Suprapubic skin (tissue), 4 donors: ENCODE data around the gene HAL. TPM values are rescaled to one million over a fixed set of nuclear protein-coding genes. Genes with fewer than 3 reads are reported as not detected.
"Not testable (repeated sequence)": the region's sequence is repeated elsewhere in the genome, so short reads cannot be mapped to it uniquely, and the experiment has no call there.

ENCODE experiments used
- DNase-seq, 2 donors: peaks; one replicate each; pipeline ENCODE4 v3.0.0-alpha.2; 2019; ENCODE audit warnings: low spot score in 2 of 2
- H3K27ac ChIP-seq: fragments of 200-600 bp; sonication (generic); one replicate; pipeline ENCODE4 v1.5.1; 2019
- H3K27me3 ChIP-seq: fragments of 200-600 bp; sonication (generic); one replicate; pipeline ENCODE4 v1.5.1; 2019
- H3K36me3 ChIP-seq: fragments of 200-600 bp; sonication (generic); one replicate; pipeline ENCODE4 v1.5.1; 2019
- H3K4me1 ChIP-seq: fragments of 200-600 bp; sonication (generic); one replicate; pipeline ENCODE4 v1.5.1; 2019
- H3K4me3 ChIP-seq: fragments of 200-600 bp; sonication (generic); one replicate; pipeline ENCODE4 v1.5.1; 2019; ENCODE audit warnings: mild to moderate bottlenecking
- H3K9me3 ChIP-seq: fragments of 200-600 bp; sonication (generic); one replicate; pipeline ENCODE4 v1.5.1; 2019
- CTCF ChIP-seq, 2 donors: fragments of 200-600 bp in 1 of 2; fragments of 450-650 bp in 1 of 2; sonication (generic) in 1 of 2; IDR thresholded peaks; one replicate each; pipeline ENCODE4 v1.5.1; 2016 to 2019; ENCODE audit warnings: antibody characterized with exemption in 2 of 2, mild to moderate bottlenecking in 1 of 2, moderate library complexity in 1 of 2
- EP300 ChIP-seq: sonication (generic); formaldehyde crosslinking; IDR thresholded peaks from one replicate; pipeline ENCODE4 v1.6.1; 2017; ENCODE audit warnings: antibody characterized with exemption
- POLR2A ChIP-seq, 2 donors: fragments of 450-650 bp; IDR thresholded peaks; one replicate each; pipeline ENCODE4 v1.6.1; 2017; ENCODE audit warnings: antibody characterized with exemption in 2 of 2, mild to moderate bottlenecking in 2 of 2, moderate library complexity in 2 of 2
- POLR2AphosphoS5 ChIP-seq, 3 donors: sonication (generic); formaldehyde crosslinking; IDR thresholded peaks; one replicate each; pipeline ENCODE4 v1.6.1; 2017; ENCODE audit warnings: antibody characterized with exemption in 3 of 3
- WGBS: methylation state at CpG from one replicate; pipeline ENCODE4 v1.1.5; 2018; 5-methylcytosine and 5-hydroxymethylcytosine counted together
- total RNA-seq, 4 donors: library from RNA; depleted of rRNA; stranded (reverse); fragments of >200 nt; gene quantifications; one replicate each; pipeline ENCODE4 v1.1.0, GENCODE V29; 2016

HAL gene
- total RNA-seq, 4 donors from 2014 or later: 52.1 to 216 (median 133) TPM

- H3K27me3 ChIP-seq: no peaks in the 10 kb centered on the region
- no peaks in the 10 kb centered on the region for H3K9me3 ChIP-seq
- H3K4me3 ChIP-seq: no peak overlapping the region
- no peak overlapping the region for H3K27ac ChIP-seq
- TF ChIP-seq CTCF (IDR thresholded peaks at IDR 0.05): no peak
- no peak for TF ChIP-seq EP300
- no peak for TF ChIP-seq POLR2AphosphoS5 (IDR thresholded peaks at IDR 0.05)
- no peak for TF ChIP-seq POLR2A (IDR thresholded peaks at IDR 0.05)
- H3K4me1 ChIP-seq: no peaks in the 10 kb centered on the region
- WGBS: 67% methylated on average over 4 of the region's 4 CpGs
- DNase-seq: no peak
- no peaks in the 10 kb centered on the region for H3K36me3 ChIP-seq
Measured at GRCh38 chr12:95972832-95973456, 23.2 kb downstream of the HAL start.

DNA sequence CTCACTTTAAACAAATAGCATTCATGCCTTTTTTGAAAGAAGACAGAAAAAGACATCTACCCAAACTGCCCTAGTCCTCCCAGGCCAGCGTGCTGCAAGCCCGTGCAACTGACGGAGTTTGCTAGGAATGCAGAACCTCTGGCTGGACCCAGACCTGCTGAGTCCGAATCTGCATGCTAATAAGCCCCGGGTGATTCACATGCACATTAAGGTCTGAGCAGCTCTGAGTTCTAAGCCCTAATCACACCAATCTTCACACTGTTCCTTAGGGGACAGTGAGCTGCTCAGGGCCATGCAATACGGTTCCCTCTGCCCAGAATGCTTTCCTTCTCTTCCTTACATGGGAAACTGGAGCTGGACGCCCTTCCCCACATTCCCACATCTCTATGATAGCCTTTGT lies 25.2 kb downstream of the HAL start:
- Histone ChIP-seq H3K4me1 (no peaks in the 10 kb centered on the region), H3K9me3 (no peaks in the 10 kb centered on the region), H3K4me3 (no peak overlapping the region), H3K27me3 (no peaks in the 10 kb centered on the region), H3K27ac (no peak overlapping the region), H3K36me3 (no peaks in the 10 kb centered on the region)
- WGBS: 56% methylated on average over 7 of the region's 7 CpGs
- no peak for TF ChIP-seq POLR2AphosphoS5 (IDR thresholded peaks at IDR 0.05)
- no peak for TF ChIP-seq EP300
- no peak for TF ChIP-seq CTCF (IDR thresholded peaks at IDR 0.05)
- TF ChIP-seq POLR2A (IDR thresholded peaks at IDR 0.05): no peak
- DNase-seq: no peak

GRCh38 chr12:95969116-95969515 lies 27.0 kb downstream of the HAL start:
- WGBS: 97% methylated on average over 6 of the region's 28 CpGs
- not testable (repeated sequence) for H3K4me3 ChIP-seq, H3K4me1 ChIP-seq, H3K27me3 ChIP-seq, H3K9me3 ChIP-seq, DNase-seq, H3K36me3 ChIP-seq, H3K27ac ChIP-seq

DNA sequence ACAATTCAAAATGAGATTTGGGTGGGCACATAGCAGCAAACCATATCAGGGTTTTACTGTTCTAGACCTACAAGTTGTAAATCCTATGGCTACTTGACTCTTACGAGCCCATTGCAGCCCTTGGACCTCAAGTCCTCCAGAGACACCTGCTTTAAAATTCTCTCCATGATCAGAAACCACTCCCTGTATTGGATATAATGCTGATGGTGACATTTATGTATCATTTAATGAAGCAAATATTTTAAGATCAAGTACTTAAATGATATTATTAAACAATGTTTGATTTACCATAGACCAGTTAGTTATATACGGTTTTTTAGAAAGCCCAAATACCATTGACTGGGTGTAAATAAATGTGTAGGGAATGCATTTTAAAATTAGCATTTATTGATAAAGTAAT lies 28.8 kb downstream of the HAL start:
- no peak for DNase-seq
- Histone ChIP-seq H3K27me3 (no peaks in the 10 kb centered on the region), H3K4me1 (no peaks in the 10 kb centered on the region), H3K4me3 (no peak overlapping the region), H3K9me3 (no peaks in the 10 kb centered on the region), H3K36me3 (no peaks in the 10 kb centered on the region), H3K27ac (no peak overlapping the region)
- 98% methylated on average over 2 of the region's 2 CpGs for WGBS
- no peak for TF ChIP-seq POLR2A (IDR thresholded peaks at IDR 0.05)
- no peak for TF ChIP-seq EP300
- no peak for TF ChIP-seq POLR2AphosphoS5 (IDR thresholded peaks at IDR 0.05)

DNA sequence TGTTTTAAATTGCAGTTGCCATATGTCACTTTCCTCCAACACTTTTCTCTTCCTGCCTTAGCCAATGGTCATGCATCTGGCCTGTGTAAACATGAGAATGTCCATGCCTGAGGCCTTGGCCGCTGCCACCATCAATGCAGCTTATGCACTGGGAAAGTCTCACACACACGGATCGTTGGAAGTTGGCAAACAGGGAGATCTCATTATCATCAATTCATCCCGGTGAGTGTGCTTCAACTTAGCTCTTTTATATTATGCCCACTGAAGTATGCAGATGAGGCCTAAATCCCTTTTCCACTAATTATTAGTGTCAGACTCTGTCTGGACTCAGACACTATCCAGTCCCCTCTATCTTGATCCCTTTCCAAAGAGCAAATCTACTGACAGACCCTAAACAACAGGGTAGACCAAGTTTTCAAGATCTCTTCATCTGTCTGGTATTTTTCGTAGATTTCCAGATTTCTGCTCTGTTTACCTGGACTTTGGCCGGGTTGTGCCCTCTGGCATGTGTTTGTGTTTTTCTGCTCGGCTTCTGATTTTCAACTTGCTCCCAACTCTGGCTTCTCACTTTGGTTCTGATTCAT lies 29.8 kb downstream of the HAL start:
- TF ChIP-seq POLR2AphosphoS5 (IDR thresholded peaks at IDR 0.05) (no peak), POLR2A (IDR thresholded peaks at IDR 0.05) (no peak), CTCF (IDR thresholded peaks at IDR 0.05) (no peak), EP300 (no peak)
- DNase-seq: no peak
- WGBS: 82% methylated on average over 7 of the region's 7 CpGs
- Histone ChIP-seq H3K4me1 (no peaks in the 10 kb centered on the region), H3K27me3 (no peaks in the 10 kb centered on the region), H3K9me3 (no peaks in the 10 kb centered on the region), H3K27ac (no peak overlapping the region), H3K36me3 (no peaks in the 10 kb centered on the region), H3K4me3 (no peak overlapping the region)

GRCh38 chr12:95963096-95963495 lies 33.0 kb downstream of the HAL start:
- WGBS: 90% methylated on average over 2 of the region's 2 CpGs
- Histone ChIP-seq H3K4me1 (no peaks in the 10 kb centered on the region), H3K36me3 (no peaks in the 10 kb centered on the region), H3K27me3 (no peaks in the 10 kb centered on the region), H3K9me3 (no peaks in the 10 kb centered on the region), H3K27ac (no peak overlapping the region), H3K4me3 (no peak overlapping the region)
- no peak for DNase-seq
- TF ChIP-seq EP300 (no peak), POLR2A (IDR thresholded peaks at IDR 0.05) (no peak), CTCF (IDR thresholded peaks at IDR 0.05) (no peak), POLR2AphosphoS5 (IDR thresholded peaks at IDR 0.05) (no peak)
